ENCODE data around the gene FGF18. TPM values are rescaled to one million over a fixed set of nuclear protein-coding genes. Genes with fewer than 3 reads are reported as not detected.

The FGF18 gene
- total and polyA plus RNA-seq, 9 of the 15 experiments (the other 6 are each of a cell fraction or from before 2014, with no cell fraction given): 0.05 to 0.18 (median 0.11) TPM; not detected in 6

GRCh38 chr5:171387345-171387969, 32.0 kb upstream of the FGF18 start, which contains the start of gene NPM1 (continued):
- TF ChIP-seq ZNF518B (CRISPR knock-in tag; IDR thresholded peaks at IDR 0.05): no peak
- no peak for TF ChIP-seq RBM39 (optimal IDR thresholded peaks at IDR 0.05; ENCODE audit: low read depth, low read length)
- TF ChIP-seq SRSF1 (IDR thresholded peaks at IDR 0.05; ENCODE audit: low read depth, low read length): no peak
- TF ChIP-seq CHD7 (IDR thresholded peaks at IDR 0.05; ENCODE audit: low read depth, low read length): no peak
- TF ChIP-seq FOXM1 (IDR thresholded peaks at IDR 0.05; ENCODE audit: low read depth): no peak
- no peak for TF ChIP-seq FOXM1 (CRISPR knock-in tag; IDR thresholded peaks at IDR 0.05; ENCODE audit: low read depth)
- TF ChIP-seq MYBL2 (IDR thresholded peaks at IDR 0.05; ENCODE audit: low read depth): no peak
- TF ChIP-seq MYBL2 (CRISPR knock-in tag; IDR thresholded peaks at IDR 0.05; ENCODE audit: borderline replicate concordance): no peak
- peak; percentile 78; the same call in 1 of the 2 replicates for TF ChIP-seq HDGF (IDR thresholded peaks at IDR 0.05)
- TF ChIP-seq NR2C2 (CRISPR knock-in tag; IDR thresholded peaks at IDR 0.05): peak; percentile 58; the same call in 1 of the 2 replicates
- TF ChIP-seq NR2C2 (tag; IDR thresholded peaks at IDR 0.05): peak; percentile 62; the same call in 1 of the 2 replicates
- no peak for TF ChIP-seq SMC3 (conservative IDR thresholded peaks at IDR 0.05; ENCODE audit: insufficient read depth, low read depth, low read length)
- TF ChIP-seq PPARD (CRISPR knock-in tag; IDR thresholded peaks at IDR 0.05): no peak
- no peak for TF ChIP-seq ZNF324 (CRISPR knock-in tag; IDR thresholded peaks at IDR 0.05)
